OCI-LY1 (cell line): ENCODE results near the gene TBC1D9B.

Experiments used
- H2AFZ ChIP-seq: fragments of 200-600 bp; sonication (generic), shearing (Covaris generic); 2 replicates; pipeline ENCODE4 v1.6.0; 2014; ENCODE audit warnings: antibody characterized with exemption, mild to moderate bottlenecking, low read length
- H3F3A ChIP-seq: fragments of 200-600 bp; sonication (generic), shearing (Covaris generic); 2 replicates; pipeline ENCODE4 v1.6.0; 2014; ENCODE audit warnings: mild to moderate bottlenecking, antibody characterized with exemption, low read length, moderate library complexity; ENCODE audit not compliant: insufficient read depth
- H3K27ac ChIP-seq: fragments of 200-600 bp; sonication (generic); 2 replicates; pipeline ENCODE4 v1.5.1; 2014; ENCODE audit warnings: low read length, mixed run types, mild to moderate bottlenecking, low read depth; ENCODE audit not compliant: poor library complexity, severe bottlenecking
- H3K27me3 ChIP-seq: fragments of 200-600 bp; sonication (generic); 2 replicates; pipeline ENCODE4 v1.6.0; 2014; ENCODE audit warnings: antibody characterized with exemption, mild to moderate bottlenecking, low read length, moderate library complexity; ENCODE audit not compliant: insufficient read depth
- H3K36me3 ChIP-seq: fragments of 200-600 bp; sonication (generic); 2 replicates; pipeline ENCODE4 v1.6.1; 2014; ENCODE audit warnings: mild to moderate bottlenecking, antibody characterized with exemption, low read length, moderate library complexity, mixed read lengths; ENCODE audit not compliant: insufficient read depth
- H3K4me1 ChIP-seq: fragments of 200-600 bp; sonication (generic); 2 replicates; pipeline ENCODE4 v1.5.1; 2014; ENCODE audit warnings: mild to moderate bottlenecking, low read length, moderate library complexity; ENCODE audit not compliant: insufficient read depth, severe bottlenecking
- H3K4me2 ChIP-seq: fragments of 200-600 bp; sonication (generic), shearing (Covaris generic); 2 replicates; pipeline ENCODE4 v1.6.1; 2014; ENCODE audit warnings: low read length
- H3K4me3 ChIP-seq: fragments of 200-600 bp; sonication (generic); 2 replicates; pipeline ENCODE4 v1.5.1; 2014; ENCODE audit warnings: low read length, low read depth, mild to moderate bottlenecking, mixed read lengths; ENCODE audit not compliant: poor library complexity, severe bottlenecking
- H3K79me2 ChIP-seq: fragments of 200-600 bp; shearing (Covaris generic); 2 replicates; pipeline ENCODE4 v1.6.1; 2016; ENCODE audit warnings: mixed run types, low read length, mixed read lengths; ENCODE audit not compliant: insufficient read depth
- H3K9ac ChIP-seq: fragments of 200-600 bp; sonication (generic), shearing (Covaris generic); 2 replicates; pipeline ENCODE4 v1.6.1; 2014; ENCODE audit warnings: mild to moderate bottlenecking, low read length, mixed read lengths
- H3K9me2 ChIP-seq: fragments of 200-600 bp; sonication (generic), shearing (Covaris generic); 2 replicates; pipeline ENCODE4 v1.6.1; 2014; ENCODE audit warnings: low read depth, mild to moderate bottlenecking, low read length, mixed read lengths
- H3K9me3 ChIP-seq: fragments of 200-600 bp; shearing (Covaris generic); 2 replicates; pipeline ENCODE4 v1.6.1; 2014; ENCODE audit warnings: low read length, mixed read lengths
- H4K20me1 ChIP-seq: fragments of 200-600 bp; sonication (generic), shearing (Covaris generic); 2 replicates; pipeline ENCODE4 v1.6.0; 2016; ENCODE audit warnings: mild to moderate bottlenecking, low read length; ENCODE audit not compliant: insufficient read depth
- CTCF ChIP-seq: fragments of 200-600 bp; sonication (generic), shearing (Covaris generic); IDR thresholded peaks from 2 replicates; pipeline ENCODE4 v1.5.1; 2017; ENCODE audit warnings: mild to moderate bottlenecking, antibody characterized with exemption, low read length, moderate library complexity, mixed read lengths
- EZH2 ChIP-seq: fragments of 200-600 bp; sonication (generic), shearing (Covaris generic); IDR thresholded peaks from 2 replicates; pipeline ENCODE4 v1.8.0; 2017; ENCODE audit warnings: borderline replicate concordance, mixed run types, mild to moderate bottlenecking, antibody characterized with exemption, low read length, moderate library complexity, mixed read lengths

The TBC1D9B gene

GRCh38 chr5:179887095-179887494, 20.6 kb downstream of the TBC1D9B start:
- H3K4me1 ChIP-seq, result no peaks in the 10 kb centered on the region
- TF ChIP-seq CTCF (no peak), EZH2 (no peak)
- no peaks in the 10 kb centered on the region for H3K79me2 ChIP-seq
- no peaks in the 10 kb centered on the region for H3K9me2 ChIP-seq
- H3F3A ChIP-seq, result no peaks in the 10 kb centered on the region
- H3K9ac ChIP-seq, result no peak overlapping the region
- no peak overlapping the region for H3K4me3 ChIP-seq
- H3K27ac ChIP-seq, result no peak overlapping the region
- H3K4me2 ChIP-seq, result no peak overlapping the region
- H3K9me3 ChIP-seq, result peaks cover 20% of the 10 kb centered on the region
- peaks cover 97% of the 10 kb centered on the region for H3K36me3 ChIP-seq
- H3K27me3 ChIP-seq, result no peaks in the 10 kb centered on the region
- H2AFZ ChIP-seq, result no peak overlapping the region
- no peaks in the 10 kb centered on the region for H4K20me1 ChIP-seq

GRCh38 chr5:179886190-179886911, 21.3 kb downstream of the TBC1D9B start:
- Histone ChIP-seq H3K4me3 (no peak overlapping the region), H3K4me2 (no peak overlapping the region), H3K27ac (no peak overlapping the region), H3K9ac (no peak overlapping the region), H3K9me2 (no peaks in the 10 kb centered on the region), H3F3A (no peaks in the 10 kb centered on the region), H3K4me1 (no peaks in the 10 kb centered on the region), H3K79me2 (no peaks in the 10 kb centered on the region), H2AFZ (no peak overlapping the region), H3K9me3 (peaks cover 20% of the 10 kb centered on the region), H3K27me3 (no peaks in the 10 kb centered on the region), H3K36me3 (peaks cover 90% of the 10 kb centered on the region), H4K20me1 (no peaks in the 10 kb centered on the region)
- TF ChIP-seq CTCF (no peak), EZH2 (no peak)

DNA sequence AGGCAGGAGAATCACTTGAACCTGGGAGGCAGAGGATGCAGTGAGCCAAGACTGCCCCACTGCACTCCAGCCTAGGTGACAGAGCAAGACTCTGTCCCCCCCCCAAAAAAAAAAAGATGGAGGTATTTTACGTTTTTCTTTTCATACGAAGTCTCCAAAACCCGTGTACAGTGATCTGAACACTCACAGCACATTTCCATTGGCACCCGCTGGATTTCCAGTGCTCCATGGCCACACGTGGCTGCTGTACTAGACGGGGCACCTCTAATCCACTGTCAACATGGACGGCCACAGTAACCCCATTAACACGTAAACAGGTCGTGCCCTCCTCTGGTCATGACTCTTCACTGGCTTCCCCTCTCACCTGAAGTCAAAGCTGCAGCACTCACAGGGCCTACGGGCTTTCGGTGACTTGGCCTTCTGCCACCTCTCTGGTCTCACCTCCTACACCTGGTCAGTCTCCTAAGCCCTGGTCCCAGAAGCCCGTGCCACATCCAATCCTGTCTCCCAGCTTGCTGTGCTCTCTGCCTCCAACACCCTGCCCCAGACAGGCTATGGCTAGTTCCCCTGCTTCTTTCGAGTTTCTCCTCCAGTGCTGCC, 22.1 kb downstream of the TBC1D9B start:
- H3K36me3 ChIP-seq, result peaks cover 83% of the 10 kb centered on the region
- TF ChIP-seq EZH2, result no peak
- TF ChIP-seq CTCF, result no peak
- H3K9ac ChIP-seq, result no peak overlapping the region
- H3K27me3 ChIP-seq, result no peaks in the 10 kb centered on the region
- no peaks in the 10 kb centered on the region for H4K20me1 ChIP-seq
- no peak overlapping the region for H3K27ac ChIP-seq
- H3K9me2 ChIP-seq, result no peaks in the 10 kb centered on the region
- no peak overlapping the region for H2AFZ ChIP-seq
- no peaks in the 10 kb centered on the region for H3F3A ChIP-seq
- no peaks in the 10 kb centered on the region for H3K79me2 ChIP-seq
- H3K4me1 ChIP-seq, result no peaks in the 10 kb centered on the region
- no peak overlapping the region for H3K4me3 ChIP-seq
- H3K4me2 ChIP-seq, result no peak overlapping the region
- peaks cover 20% of the 10 kb centered on the region for H3K9me3 ChIP-seq
